ENCODE results near the gene CPED1. TPM values are rescaled to one million over a fixed set of nuclear protein-coding genes. Genes with fewer than 3 reads are reported as not detected.

CPED1 gene
- total RNA-seq, 2 experiments from 2014 or later = not detected

DNA sequence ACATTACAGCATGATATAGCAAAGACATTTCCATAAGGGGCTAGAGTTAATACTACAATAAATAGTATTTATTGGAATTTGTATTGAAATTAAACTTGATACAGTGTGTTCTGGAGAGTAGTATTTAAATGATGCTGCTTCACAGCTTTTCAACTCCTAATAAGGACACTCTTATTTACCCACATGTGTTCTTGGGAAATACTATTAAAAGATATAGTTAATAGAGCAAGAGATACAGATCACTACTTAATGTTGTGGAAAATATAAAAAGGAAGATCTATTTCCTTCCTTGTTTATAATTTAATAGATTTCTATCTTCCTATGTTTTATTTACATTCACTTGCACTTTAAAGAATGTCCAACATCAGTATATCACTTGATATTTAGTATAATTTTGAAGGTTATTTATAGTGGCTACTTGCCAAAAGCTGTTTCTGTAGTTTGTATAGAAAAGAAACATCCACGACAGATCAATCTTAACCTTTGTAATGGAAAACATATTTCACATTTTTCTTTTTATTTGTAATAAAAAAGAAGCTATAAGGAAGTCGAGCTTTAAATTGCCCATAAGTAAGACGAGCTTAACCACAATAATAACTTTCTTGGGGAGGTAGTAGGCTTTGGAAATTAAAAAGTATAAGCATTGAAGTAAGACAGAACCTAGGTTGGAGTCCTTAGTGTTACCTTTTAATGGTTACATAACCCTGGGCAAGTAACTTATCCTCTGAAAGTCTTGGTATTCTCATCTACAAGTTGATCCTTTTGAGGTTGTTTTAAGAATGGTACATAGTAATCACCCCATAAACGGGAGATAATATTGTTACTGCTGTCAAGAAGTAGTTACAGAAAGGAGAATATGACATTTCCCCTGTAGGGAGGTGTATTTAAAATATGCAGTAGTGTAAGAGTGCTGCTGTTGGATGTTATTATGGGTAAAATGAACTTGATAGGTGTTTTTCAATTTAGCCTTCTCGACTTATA is 32.8 kb downstream of the CPED1 start:
- no TSS peak for BruUV-seq (replicated peaks)
- H3K9me3 ChIP-seq (ENCODE audit: low read length) = no peaks in the 10 kb centered on the region
- H3K79me2 ChIP-seq (ENCODE audit: insufficient read depth, low read depth, low read length) = no peaks in the 10 kb centered on the region
- no peak overlapping the region for H3K4me3 ChIP-seq (ENCODE audit: low read depth, low read length, poor library complexity, severe bottlenecking)
- no peak for DNase-seq (ENCODE audit: low spot score)
- H4K20me1 ChIP-seq (ENCODE audit: insufficient read depth, low read length) = no peaks in the 10 kb centered on the region
- no peaks in the 10 kb centered on the region for H3K4me1 ChIP-seq (ENCODE audit: insufficient read depth, low read length, poor library complexity, severe bottlenecking)
- no peak overlapping the region for H3K4me2 ChIP-seq (ENCODE audit: low read length)
- POLR2A ChIA-PET = interaction anchor here (0.7 kb wide), 1 partner anchor 7 kb away, joined by 5 read pairs; no protein-coding TSS in a partner anchor
- H3K36me3 ChIP-seq (ENCODE audit: insufficient read depth, low read length) = no peaks in the 10 kb centered on the region
- TF ChIP-seq, protein P1, sequence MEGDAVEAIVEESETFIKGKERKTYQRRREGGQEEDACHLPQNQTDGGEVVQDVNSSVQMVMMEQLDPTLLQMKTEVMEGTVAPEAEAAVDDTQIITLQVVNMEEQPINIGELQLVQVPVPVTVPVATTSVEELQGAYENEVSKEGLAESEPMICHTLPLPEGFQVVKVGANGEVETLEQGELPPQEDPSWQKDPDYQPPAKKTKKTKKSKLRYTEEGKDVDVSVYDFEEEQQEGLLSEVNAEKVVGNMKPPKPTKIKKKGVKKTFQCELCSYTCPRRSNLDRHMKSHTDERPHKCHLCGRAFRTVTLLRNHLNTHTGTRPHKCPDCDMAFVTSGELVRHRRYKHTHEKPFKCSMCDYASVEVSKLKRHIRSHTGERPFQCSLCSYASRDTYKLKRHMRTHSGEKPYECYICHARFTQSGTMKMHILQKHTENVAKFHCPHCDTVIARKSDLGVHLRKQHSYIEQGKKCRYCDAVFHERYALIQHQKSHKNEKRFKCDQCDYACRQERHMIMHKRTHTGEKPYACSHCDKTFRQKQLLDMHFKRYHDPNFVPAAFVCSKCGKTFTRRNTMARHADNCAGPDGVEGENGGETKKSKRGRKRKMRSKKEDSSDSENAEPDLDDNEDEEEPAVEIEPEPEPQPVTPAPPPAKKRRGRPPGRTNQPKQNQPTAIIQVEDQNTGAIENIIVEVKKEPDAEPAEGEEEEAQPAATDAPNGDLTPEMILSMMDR (conservative IDR thresholded peaks at IDR 0.05; ENCODE audit: low read length) = no peak
- no peak for TF ChIP-seq EZH2phosphoT487 (IDR thresholded peaks at IDR 0.05; ENCODE audit: borderline replicate concordance, low read depth, low read length)
- no peak overlapping the region for H3K27ac ChIP-seq (ENCODE audit: low read depth, low read length, poor library complexity, severe bottlenecking)
- no peak overlapping the region for H2AFZ ChIP-seq (ENCODE audit: low read length)
- H3K9me2 ChIP-seq (ENCODE audit: insufficient read depth, low read length) = no peaks in the 10 kb centered on the region
- CTCF ChIA-PET (ENCODE audit: unreplicated experiment) = no interaction called here
- intact Hi-C loops (cut with micrococcal nuclease; ENCODE audit: unreplicated experiment) = no loop called here

DNA sequence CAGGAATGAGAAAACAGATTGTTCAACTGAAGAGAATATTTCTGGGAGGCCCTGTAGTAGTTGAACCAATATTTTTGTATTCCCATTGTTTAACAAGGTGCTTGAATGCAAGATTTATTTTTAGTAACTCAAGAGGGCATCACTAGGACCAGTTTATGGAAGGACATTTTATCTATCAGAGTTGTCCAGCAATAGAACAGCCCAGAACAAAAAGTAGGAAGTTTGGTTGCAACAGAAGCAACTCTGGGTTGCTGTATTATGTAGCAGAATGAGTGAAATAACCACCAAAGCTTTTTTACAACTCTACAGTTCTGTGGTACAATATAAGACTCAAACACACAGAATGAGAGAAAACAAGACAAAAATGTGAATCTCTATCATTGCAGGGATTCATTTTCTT is 34.7 kb downstream of the CPED1 start:
- intact Hi-C loops (cut with micrococcal nuclease; ENCODE audit: unreplicated experiment) = no loop called here
- H2AFZ ChIP-seq (ENCODE audit: low read length) = no peak overlapping the region

More for the DNA sequence above, 34.7 kb downstream of the CPED1 start:
- H3K4me2 ChIP-seq (ENCODE audit: low read length) = no peak overlapping the region
- H3K27ac ChIP-seq (ENCODE audit: low read depth, low read length, poor library complexity, severe bottlenecking) = no peak overlapping the region
- no peaks in the 10 kb centered on the region for H3K9me2 ChIP-seq (ENCODE audit: insufficient read depth, low read length)
- H3K4me1 ChIP-seq (ENCODE audit: insufficient read depth, low read length, poor library complexity, severe bottlenecking) = no peaks in the 10 kb centered on the region
- no peaks in the 10 kb centered on the region for H3K9me3 ChIP-seq (ENCODE audit: low read length)
- CTCF ChIA-PET (ENCODE audit: unreplicated experiment) = no interaction called here
- H3K4me3 ChIP-seq (ENCODE audit: low read depth, low read length, poor library complexity, severe bottlenecking) = no peak overlapping the region
- H4K20me1 ChIP-seq (ENCODE audit: insufficient read depth, low read length) = no peaks in the 10 kb centered on the region
- TF ChIP-seq, protein P1 (conservative IDR thresholded peaks at IDR 0.05; ENCODE audit: low read length) = no peak
- no peak for TF ChIP-seq EZH2phosphoT487 (IDR thresholded peaks at IDR 0.05; ENCODE audit: borderline replicate concordance, low read depth, low read length)
- H3K79me2 ChIP-seq (ENCODE audit: insufficient read depth, low read depth, low read length) = no peaks in the 10 kb centered on the region
- POLR2A ChIA-PET = no interaction called here
- H3K36me3 ChIP-seq (ENCODE audit: insufficient read depth, low read length) = no peaks in the 10 kb centered on the region
- DNase-seq (ENCODE audit: low spot score) = no peak
- no TSS peak for BruUV-seq (replicated peaks)

Data from OCI-LY7 (cell line).